Naive thymus-derived CD8-positive, alpha-beta T cell (primary cell): ENCODE results near the gene OR51E1. TPM values are rescaled to one million over a fixed set of nuclear protein-coding genes. Genes with fewer than 3 reads are reported as not detected.

Experiments used
- ATAC-seq, 2 donors: fragments of 150-1000 bp; cut with Tn5 transposase in 1 of 2; sonication (Bioruptor Pico), chemical (Tn5 transposase) in 1 of 2; 1 replicate in 1 of 2; 2 replicates in 1 of 2; pipeline ENCODE4 v1.10.0; 2021; ENCODE audit warnings: mild to moderate bottlenecking in 2 of 2, moderate library complexity in 2 of 2
- POLR2A ChIA-PET: fragments of 350-600 bp; sonication (Branson Sonifier 250); formaldehyde crosslinking; loops from one replicate; lab custom pipeline; 2021; ENCODE audit warnings: antibody characterized with exemption; lab: Charles Lee
- DNase-seq, 10 donors: peaks; one replicate each; pipeline versions ENCODE4 v3.0.0 to v3.0.0-alpha.2; 2020 to 2022
- H3K27ac Mint-ChIP-seq, 10 donors: one replicate each; pipeline ENCODE4 v1.8.0; 2020 to 2022; ENCODE audit warnings: mild to moderate bottlenecking in 10 of 10, mixed read lengths in 10 of 10, moderate library complexity in 4 of 10, inconsistent platforms in 1 of 10
- H3K27me3 Mint-ChIP-seq, 5 donors: one replicate each; pipeline ENCODE4 v1.8.0; 2021 to 2022; ENCODE audit warnings: mixed read lengths in 5 of 5
- H3K36me3 Mint-ChIP-seq, 3 donors: one replicate each; pipeline ENCODE4 v1.8.0; 2020 to 2022; ENCODE audit warnings: mixed read lengths in 3 of 3, mild to moderate bottlenecking in 2 of 3, inconsistent platforms in 1 of 3
- H3K4me1 Mint-ChIP-seq, 4 donors: one replicate each; pipeline ENCODE4 v1.8.0; 2021 to 2022; ENCODE audit warnings: mixed read lengths in 4 of 4
- H3K4me3 Mint-ChIP-seq, 10 donors: one replicate each; pipeline ENCODE4 v1.8.0; 2020 to 2022; ENCODE audit warnings: mild to moderate bottlenecking in 10 of 10, mixed read lengths in 10 of 10, moderate library complexity in 6 of 10, inconsistent platforms in 1 of 10
- H3K9me3 Mint-ChIP-seq, 9 donors: one replicate each; pipeline ENCODE4 v1.8.0; 2020 to 2022; ENCODE audit warnings: mixed read lengths in 9 of 9, mild to moderate bottlenecking in 3 of 9, inconsistent platforms in 1 of 9, moderate library complexity in 1 of 9
- polyA plus RNA-seq, 3 donors: library from polyadenylated mRNA; unstranded; fragments of 300-500 nt; fragmentation: Illumina TruSeq; gene quantifications; one replicate each; pipeline ENCODE4 v1.2.3, GENCODE V29; 2021
- total RNA-seq, 8 experiments: library from RNA in 2 of 8; stranded (reverse) in 2 of 8; gene quantifications; one replicate each; pipeline ENCODE4 v1.2.3 and lab custom pipeline; 2021 to 2026

The OR51E1 gene
- total and polyA plus RNA-seq, 5 experiments from 2014 or later: not detected

DNA sequence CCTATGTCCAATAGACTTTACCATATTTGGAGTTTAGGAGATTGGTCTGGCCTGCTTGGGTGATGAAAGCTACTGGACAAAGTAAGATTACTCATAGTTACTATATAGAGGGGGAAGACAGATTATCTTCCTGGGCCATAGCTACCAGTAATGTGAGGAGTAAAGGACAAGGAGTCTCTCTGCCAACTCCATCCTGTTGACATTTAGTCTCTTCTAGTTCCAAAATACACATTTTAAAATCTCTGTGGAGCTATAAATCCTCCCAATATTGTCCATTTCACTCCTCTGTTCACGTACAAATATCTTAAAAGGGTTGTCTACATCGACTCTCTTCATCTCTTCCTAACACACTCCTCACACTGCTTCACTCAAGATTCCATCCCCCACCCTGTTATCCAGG lies 7.6 kb upstream of the OR51E1 start:
- Mint-ChIP-seq H3K36me3 (no peaks in the 10 kb centered on the region), H3K9me3 (peaks cover 0 to 6% (median 0%) of the 10 kb centered on the region in 9 donors), H3K27me3 (peaks cover 2 to 14% (median 12%) of the 10 kb centered on the region in 5 donors), H3K4me3 (no peak overlapping the region), H3K27ac (no peak overlapping the region), H3K4me1 (no peaks in the 10 kb centered on the region)
- ATAC-seq (no peak), DNase-seq (no peak)
- POLR2A ChIA-PET: no interaction called here

DNA sequence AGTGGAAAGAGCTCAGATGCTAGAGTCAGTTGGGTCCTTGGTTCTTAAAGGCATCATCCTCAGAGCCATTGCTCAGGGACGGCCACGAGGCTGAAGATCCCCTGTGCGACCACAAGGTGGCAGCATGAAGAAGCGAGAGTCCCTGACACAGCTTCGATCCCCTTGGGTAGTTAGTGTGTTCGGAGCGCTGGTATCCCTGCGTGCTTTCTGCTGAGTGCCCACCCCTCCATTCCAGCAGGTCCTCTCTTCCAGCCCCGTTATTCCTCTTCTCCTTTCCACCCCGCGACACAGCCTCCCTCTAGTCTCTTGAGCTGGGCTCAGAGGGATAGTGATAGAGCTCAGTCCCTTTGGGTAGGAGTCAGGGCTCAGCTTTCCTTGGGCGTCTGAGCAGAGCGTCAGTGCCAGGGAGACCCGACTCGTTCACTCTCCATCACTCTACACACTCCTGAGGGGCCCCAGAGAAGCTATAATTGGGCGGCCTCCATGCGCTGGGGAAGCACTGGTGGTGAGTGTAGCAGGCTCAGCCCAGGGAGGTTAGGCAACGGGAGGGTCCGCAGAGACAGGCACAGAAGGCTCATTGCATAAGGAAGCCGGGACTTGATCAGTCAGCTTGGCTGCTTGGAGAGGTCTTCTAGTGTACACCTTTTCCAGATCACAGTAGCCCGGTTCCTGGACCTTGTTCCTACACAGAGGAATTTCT lies 6.7 kb upstream of the OR51E1 start, which contains the start of gene OR51D1:
Gene OR51D1, plus strand, starts transcription at position 516 of the 700 bp plus-strand sequence. CDS start 2,314 bp downstream, outside the sequence.
- DNase-seq: peak; percentile 34 to 76 (median 54)
- Mint-ChIP-seq H3K36me3 (no peaks in the 10 kb centered on the region), H3K27me3 (peaks cover 5 to 23% (median 10%) of the 10 kb centered on the region in 5 donors), H3K4me1 (no peaks in the 10 kb centered on the region), H3K9me3 (peaks cover 0 to 2% (median 0%) of the 10 kb centered on the region in 9 donors), H3K27ac (no peak within 1 kb of the TSS), H3K4me3 (no peak within 1 kb of the TSS)
- ATAC-seq: peak; percentile 89 to 94
- POLR2A ChIA-PET: no interaction called here

DNA sequence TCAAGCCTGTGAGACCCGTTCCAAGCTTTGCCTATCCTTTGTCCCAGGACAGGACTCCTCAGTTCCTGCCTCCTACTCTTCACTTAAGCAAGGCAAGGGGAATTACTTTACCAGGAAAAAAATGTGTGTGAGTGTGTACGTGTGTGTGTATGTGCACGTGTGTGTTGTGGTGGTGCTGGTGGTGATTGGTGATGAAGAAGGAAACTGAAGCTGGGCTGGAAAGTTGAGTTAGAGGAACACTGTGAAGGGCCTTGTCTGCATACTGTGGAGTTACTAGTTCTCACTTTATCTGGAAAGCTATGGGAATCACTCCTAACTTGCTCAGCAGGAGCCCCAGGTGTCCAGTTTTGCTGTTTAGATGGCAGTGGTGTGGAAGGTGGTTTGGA lies 6.1 kb upstream of the OR51E1 start:
- ATAC-seq (no peak), DNase-seq (no peak)
- Mint-ChIP-seq H3K36me3 (no peaks in the 10 kb centered on the region), H3K4me3 (no peak overlapping the region), H3K27ac (no peak overlapping the region), H3K4me1 (no peaks in the 10 kb centered on the region), H3K27me3 (peaks cover 5 to 28% (median 9%) of the 10 kb centered on the region in 5 donors), H3K9me3 (no peaks in the 10 kb centered on the region)
- POLR2A ChIA-PET: no interaction called here

DNA sequence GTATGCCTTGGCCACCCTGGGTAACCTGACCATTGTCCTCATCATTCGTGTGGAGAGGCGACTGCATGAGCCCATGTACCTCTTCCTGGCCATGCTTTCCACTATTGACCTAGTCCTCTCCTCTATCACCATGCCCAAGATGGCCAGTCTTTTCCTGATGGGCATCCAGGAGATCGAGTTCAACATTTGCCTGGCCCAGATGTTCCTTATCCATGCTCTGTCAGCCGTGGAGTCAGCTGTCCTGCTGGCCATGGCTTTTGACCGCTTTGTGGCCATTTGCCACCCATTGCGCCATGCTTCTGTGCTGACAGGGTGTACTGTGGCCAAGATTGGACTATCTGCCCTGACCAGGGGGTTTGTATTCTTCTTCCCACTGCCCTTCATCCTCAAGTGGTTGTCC lies 3.9 kb upstream of the OR51E1 start:
- H3K9me3 Mint-ChIP-seq: no peaks in the 10 kb centered on the region
- POLR2A ChIA-PET: no interaction called here
- DNase-seq (no peak), ATAC-seq (no peak)
- no peaks in the 10 kb centered on the region for H3K36me3 Mint-ChIP-seq
- H3K4me1 Mint-ChIP-seq: no peaks in the 10 kb centered on the region
- no peak overlapping the region for H3K27ac Mint-ChIP-seq
- H3K27me3 Mint-ChIP-seq: peaks cover 5 to 41% (median 13%) of the 10 kb centered on the region in 5 donors
- no peak overlapping the region for H3K4me3 Mint-ChIP-seq

DNA sequence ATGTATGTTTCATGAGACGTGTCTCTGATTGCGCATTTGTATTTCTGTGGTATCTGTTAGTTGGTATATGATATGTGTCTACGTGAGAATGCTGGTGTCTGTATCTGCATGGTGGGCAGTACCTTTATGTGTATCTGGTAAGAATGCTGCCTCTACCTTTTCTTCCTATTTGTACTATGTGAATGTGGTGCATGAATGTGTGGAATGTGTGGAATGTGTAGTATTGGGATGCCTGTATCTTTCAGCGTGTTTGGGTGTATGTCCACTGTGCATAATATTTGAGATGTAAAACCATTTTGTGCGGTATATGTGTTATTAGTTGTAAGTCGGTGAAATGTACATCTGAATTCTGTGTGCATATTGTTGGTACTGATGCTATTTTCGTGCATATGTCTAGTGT lies 2.3 kb upstream of the OR51E1 start:
- H3K36me3 Mint-ChIP-seq: no peaks in the 10 kb centered on the region
- no peaks in the 10 kb centered on the region for H3K4me1 Mint-ChIP-seq
- no peaks in the 10 kb centered on the region for H3K9me3 Mint-ChIP-seq
- peaks cover 5 to 41% (median 13%) of the 10 kb centered on the region in 5 donors for H3K27me3 Mint-ChIP-seq
- H3K27ac Mint-ChIP-seq: no peak overlapping the region
- ATAC-seq (no peak), DNase-seq (no peak)
- no peak overlapping the region for H3K4me3 Mint-ChIP-seq
- POLR2A ChIA-PET: no interaction called here

DNA sequence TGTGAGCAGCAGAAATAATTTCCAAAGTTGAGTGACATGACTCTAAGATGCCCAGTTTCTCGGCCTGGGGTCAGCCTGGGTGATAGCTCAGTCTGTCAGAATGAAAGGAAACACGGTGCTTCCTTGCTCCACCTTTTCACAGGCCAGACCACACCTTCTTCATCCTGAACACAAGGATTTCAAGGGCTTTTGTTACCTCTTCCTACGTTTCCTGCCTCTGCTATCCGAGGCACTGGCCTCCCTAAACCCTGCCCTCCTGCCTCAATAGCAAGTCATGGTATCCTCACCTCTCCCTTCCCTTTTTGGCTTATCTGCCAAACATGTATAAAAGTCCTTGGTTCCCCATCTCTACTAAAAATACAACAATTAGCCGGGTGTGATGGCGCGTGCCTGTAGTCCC lies 1.7 kb upstream of the OR51E1 start:
- Mint-ChIP-seq H3K9me3 (no peaks in the 10 kb centered on the region), H3K27me3 (peaks cover 5 to 41% (median 13%) of the 10 kb centered on the region in 5 donors), H3K36me3 (no peaks in the 10 kb centered on the region), H3K27ac (no peak overlapping the region), H3K4me3 (no peak overlapping the region), H3K4me1 (no peaks in the 10 kb centered on the region)
- POLR2A ChIA-PET: no interaction called here
- ATAC-seq (no peak), DNase-seq (no peak)

DNA sequence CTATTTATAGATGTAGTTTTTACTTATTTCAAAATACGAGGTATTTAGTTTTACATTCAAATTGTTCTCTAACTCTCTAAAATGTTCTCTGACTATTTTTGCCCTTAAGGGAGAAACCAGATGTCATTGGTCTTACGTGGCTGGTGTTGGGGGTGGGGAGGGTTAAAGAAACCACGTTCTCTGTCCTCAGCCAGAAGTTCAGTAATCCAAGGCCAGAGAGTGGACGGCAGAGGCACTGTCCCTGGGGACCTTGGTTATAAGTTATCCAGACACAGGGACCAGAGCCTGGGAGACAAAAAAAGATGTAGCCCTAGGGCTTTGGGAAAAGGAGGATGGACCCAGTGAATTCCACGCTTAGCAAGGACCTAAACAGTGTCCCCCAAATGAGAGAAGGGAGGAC lies 706 bp upstream of the OR51E1 start:
- Mint-ChIP-seq H3K27me3 (peaks cover 5 to 41% (median 13%) of the 10 kb centered on the region in 5 donors), H3K27ac (no peak overlapping the region), H3K36me3 (no peaks in the 10 kb centered on the region), H3K9me3 (no peaks in the 10 kb centered on the region), H3K4me3 (no peak overlapping the region), H3K4me1 (no peaks in the 10 kb centered on the region)
- ATAC-seq: no peak
- DNase-seq: no peak
- POLR2A ChIA-PET: no interaction called here

DNA sequence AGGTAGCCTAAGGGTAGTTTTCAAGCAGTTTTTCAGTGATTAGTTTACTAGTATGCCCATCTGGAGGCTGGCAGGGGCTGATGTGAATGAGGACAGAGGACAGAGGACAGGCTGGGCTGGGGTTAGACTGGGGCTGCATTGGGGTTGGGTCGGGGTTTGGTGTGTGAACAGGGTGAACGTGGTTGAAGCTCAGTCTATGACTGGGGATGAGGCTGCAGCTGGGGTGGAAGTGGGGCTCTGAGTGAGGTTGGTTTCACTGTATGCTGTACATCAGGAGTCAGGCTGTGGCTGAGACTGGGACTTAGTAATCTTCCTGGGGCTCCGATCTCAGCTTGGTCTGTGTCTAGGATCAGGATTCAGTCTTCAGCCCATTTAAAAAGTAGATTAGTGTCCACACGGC lies 451 bp downstream of the OR51E1 start:
- H3K27me3 Mint-ChIP-seq: peaks cover 5 to 41% (median 15%) of the 10 kb centered on the region in 5 donors
- POLR2A ChIA-PET: no interaction called here
- no peaks in the 10 kb centered on the region for H3K36me3 Mint-ChIP-seq
- no peak overlapping the region for H3K4me3 Mint-ChIP-seq
- DNase-seq (no peak), ATAC-seq (peak in 1 of 2 donors; percentile 33)
- no peaks in the 10 kb centered on the region for H3K9me3 Mint-ChIP-seq
- no peak overlapping the region for H3K27ac Mint-ChIP-seq
- no peaks in the 10 kb centered on the region for H3K4me1 Mint-ChIP-seq

DNA sequence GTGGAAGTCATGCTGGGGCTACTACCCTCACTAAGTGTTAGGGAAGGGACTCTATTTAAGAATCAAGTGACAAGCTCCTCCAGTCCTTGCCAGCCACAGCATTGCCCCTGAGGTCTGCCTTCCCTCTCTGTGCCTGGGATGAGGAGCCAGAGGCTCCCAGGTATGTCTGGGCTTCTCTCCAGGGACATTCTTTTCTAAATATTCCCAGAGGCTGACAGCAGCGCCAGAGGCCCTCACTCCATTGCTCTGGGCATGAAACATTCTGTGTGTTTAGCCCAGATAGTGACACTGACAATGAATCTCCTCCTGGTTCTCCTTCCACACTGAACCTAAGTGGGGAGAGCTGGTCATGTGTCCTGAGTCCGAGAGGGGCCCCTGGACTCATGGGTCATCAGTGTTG lies 2.2 kb downstream of the OR51E1 start:
- Mint-ChIP-seq H3K9me3 (no peaks in the 10 kb centered on the region), H3K4me1 (no peaks in the 10 kb centered on the region), H3K27ac (no peak overlapping the region), H3K36me3 (no peaks in the 10 kb centered on the region), H3K4me3 (no peak overlapping the region), H3K27me3 (peaks cover 7 to 29% (median 16%) of the 10 kb centered on the region in 5 donors)
- POLR2A ChIA-PET: no interaction called here
- DNase-seq (no peak), ATAC-seq (no peak)

DNA sequence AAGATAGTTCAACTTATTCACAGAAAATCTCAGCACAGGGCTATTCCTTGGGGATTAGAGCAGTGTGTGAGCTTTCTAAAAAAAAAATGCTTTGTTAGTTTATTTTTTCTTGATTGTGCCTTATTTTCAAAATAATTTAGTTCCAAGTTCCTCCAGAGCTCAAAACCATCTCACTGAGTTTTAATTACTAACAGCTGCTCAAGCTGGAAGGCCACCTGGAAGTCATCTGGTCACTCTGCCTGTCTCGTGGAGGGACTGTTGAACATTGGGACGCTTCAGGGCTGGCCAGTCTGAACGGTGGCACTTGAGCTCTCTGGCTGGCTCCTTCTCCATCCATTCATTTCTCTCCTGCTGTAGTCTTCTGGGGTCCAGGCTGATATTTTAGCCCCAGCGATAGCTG lies 4.0 kb downstream of the OR51E1 start:
- Mint-ChIP-seq H3K36me3 (no peaks in the 10 kb centered on the region), H3K27me3 (peaks cover 4 to 18% (median 12%) of the 10 kb centered on the region in 5 donors), H3K9me3 (peaks cover 0 to 2% (median 0%) of the 10 kb centered on the region in 9 donors), H3K27ac (no peak overlapping the region), H3K4me1 (no peaks in the 10 kb centered on the region), H3K4me3 (no peak overlapping the region)
- DNase-seq (no peak), ATAC-seq (no peak)
- POLR2A ChIA-PET: no interaction called here

DNA sequence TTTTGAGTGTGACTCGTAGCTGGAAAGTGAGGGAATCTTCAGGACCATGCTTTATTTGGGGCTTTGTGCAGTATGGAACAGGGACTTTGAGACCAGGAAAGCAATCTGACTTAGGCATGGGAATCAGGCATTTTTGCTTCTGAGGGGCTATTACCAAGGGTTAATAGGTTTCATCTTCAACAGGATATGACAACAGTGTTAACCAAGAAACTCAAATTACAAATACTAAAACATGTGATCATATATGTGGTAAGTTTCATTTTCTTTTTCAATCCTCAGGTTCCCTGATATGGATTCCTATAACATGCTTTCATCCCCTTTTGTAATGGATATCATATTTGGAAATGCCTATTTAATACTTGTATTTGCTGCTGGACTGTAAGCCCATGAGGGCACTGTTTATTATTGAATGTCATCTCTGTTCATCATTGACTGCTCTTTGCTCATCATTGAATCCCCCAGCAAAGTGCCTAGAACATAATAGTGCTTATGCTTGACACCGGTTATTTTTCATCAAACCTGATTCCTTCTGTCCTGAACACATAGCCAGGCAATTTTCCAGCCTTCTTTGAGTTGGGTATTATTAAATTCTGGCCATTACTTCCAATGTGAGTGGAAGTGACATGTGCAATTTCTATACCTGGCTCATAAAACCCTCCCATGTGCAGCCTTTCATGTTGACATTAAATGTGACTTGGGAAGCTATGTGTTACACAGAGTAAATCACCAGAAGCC lies 11.0 kb downstream of the OR51E1 start:
- ATAC-seq: no peak
- Mint-ChIP-seq H3K4me1 (no peaks in the 10 kb centered on the region), H3K4me3 (no peak overlapping the region), H3K36me3 (no peaks in the 10 kb centered on the region), H3K27ac (no peak overlapping the region), H3K9me3 (peaks cover 0 to 8% (median 0%) of the 10 kb centered on the region in 9 donors), H3K27me3 (peaks cover 2 to 25% (median 11%) of the 10 kb centered on the region in 5 donors)
- POLR2A ChIA-PET: no interaction called here
- DNase-seq: no peak

DNA sequence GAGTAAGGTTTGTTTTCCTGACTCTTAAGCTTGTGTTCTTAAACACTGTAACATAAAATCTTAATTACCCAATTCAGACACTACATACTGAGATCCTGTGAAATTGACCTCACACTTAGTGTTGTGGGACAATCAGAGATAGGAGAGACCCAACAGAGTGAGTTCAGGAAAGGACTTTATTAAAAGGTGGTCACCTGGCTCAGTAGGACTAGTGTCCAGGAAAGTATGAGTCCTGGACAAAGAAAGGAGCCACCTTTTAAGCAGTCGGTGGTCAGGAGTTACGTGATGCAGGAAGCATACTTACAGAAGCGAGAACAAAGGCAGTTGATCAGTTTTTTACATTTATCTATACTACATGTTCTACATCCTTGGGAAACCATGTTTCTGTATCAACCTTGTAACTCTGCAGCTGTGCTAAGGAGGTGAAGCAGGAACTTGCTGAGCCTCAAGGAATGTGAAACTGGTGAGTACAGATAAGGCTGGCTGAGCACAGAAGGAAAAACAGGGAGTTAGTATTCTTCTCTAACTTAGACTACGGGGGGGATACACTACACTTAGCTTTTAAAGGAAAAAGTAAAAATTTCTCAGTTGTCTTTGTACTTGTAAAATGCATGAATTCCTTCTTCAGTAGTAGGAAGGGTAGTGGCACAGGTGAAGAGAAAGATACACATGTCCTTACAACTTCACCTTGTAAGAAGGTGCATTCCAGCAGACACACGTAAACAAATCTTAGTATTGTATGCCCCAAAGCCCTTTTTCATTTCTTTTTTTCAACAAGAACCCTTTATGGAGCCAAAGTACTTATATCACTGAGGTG lies 15.1 kb downstream of the OR51E1 start:
- ATAC-seq: no peak
- no peak overlapping the region for H3K4me3 Mint-ChIP-seq
- H3K27me3 Mint-ChIP-seq: peaks cover 10 to 26% (median 16%) of the 10 kb centered on the region in 5 donors
- no peaks in the 10 kb centered on the region for H3K36me3 Mint-ChIP-seq
- H3K27ac Mint-ChIP-seq: no peak overlapping the region
- H3K9me3 Mint-ChIP-seq: no peaks in the 10 kb centered on the region
- POLR2A ChIA-PET: no interaction called here
- no peaks in the 10 kb centered on the region for H3K4me1 Mint-ChIP-seq
- DNase-seq: no peak

DNA sequence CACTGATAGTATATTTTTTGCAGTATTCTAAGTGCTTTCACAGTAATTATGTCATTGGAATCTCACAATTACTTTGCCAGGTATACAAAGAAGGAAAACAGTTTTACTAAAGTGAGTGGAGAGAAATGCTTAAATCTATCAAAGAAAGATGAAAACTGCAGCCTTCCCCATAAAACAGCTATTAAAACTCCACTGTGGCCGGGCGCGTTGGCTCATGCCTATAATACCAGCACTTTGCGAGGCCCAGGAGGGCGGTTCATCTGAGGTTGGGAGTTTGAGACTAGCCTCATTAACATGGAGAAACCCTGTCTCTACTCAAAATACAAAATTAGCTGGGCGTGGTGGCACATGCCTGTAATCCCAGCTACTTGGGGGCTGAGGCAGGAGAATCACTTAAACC lies 19.1 kb downstream of the OR51E1 start:
- Mint-ChIP-seq H3K4me1 (no peaks in the 10 kb centered on the region), H3K4me3 (no peak overlapping the region), H3K27ac (no peak overlapping the region), H3K27me3 (peaks cover 5 to 26% (median 16%) of the 10 kb centered on the region in 5 donors), H3K36me3 (no peaks in the 10 kb centered on the region), H3K9me3 (no peaks in the 10 kb centered on the region)
- ATAC-seq (no peak), DNase-seq (no peak)
- POLR2A ChIA-PET: no interaction called here
